Measurements from ENCODE around the gene COL7A1. TPM values are rescaled to one million over a fixed set of nuclear protein-coding genes. Genes with fewer than 3 reads are reported as not detected.

COL7A1 gene
- total RNA-seq, 1 experiment from 2014 or later: 8.1 TPM

DNA sequence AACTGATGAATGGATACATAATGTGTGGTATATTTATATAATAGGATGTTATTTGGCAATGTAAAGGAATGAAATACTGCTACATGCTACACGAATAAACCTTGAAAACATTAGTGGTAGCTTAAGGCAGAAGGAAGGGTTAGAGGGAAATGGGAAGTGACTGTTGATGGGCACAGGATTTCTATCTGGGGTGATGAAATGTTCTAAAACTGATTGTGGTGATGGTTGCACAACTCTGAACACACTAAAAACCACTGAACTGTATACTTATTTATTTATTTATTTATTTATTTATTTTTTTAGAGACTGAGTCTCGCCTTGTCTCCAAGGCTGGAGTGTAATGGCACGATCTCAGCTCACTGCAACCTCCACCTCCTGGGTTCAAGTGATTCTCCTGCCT is 66.4 kb downstream of the COL7A1 start:
- H3K27ac Mint-ChIP-seq: no peak overlapping the region
- POLR2A ChIA-PET: no interaction called here
- H3K36me3 Mint-ChIP-seq: peaks cover 62% of the 10 kb centered on the region
- TF ChIP-seq TEAD1 (CRISPR knock-in tag; IDR thresholded peaks at IDR 0.05) (no peak), ESRRA (CRISPR knock-in tag; IDR thresholded peaks at IDR 0.05; ENCODE audit: borderline replicate concordance) (no peak), TEAD4 (CRISPR knock-in tag; IDR thresholded peaks at IDR 0.05) (no peak), GRHL2 (CRISPR knock-in tag; IDR thresholded peaks at IDR 0.05; ENCODE audit: insufficient replicate concordance, severe bottlenecking) (no peak), RORB (CRISPR knock-in tag; IDR thresholded peaks at IDR 0.05) (no peak), ATF6 (CRISPR knock-in tag; IDR thresholded peaks at IDR 0.05) (no peak), GTF2I (CRISPR knock-in tag; conservative IDR thresholded peaks at IDR 0.05) (no peak), NR2C2 (CRISPR knock-in tag; IDR thresholded peaks at IDR 0.05) (no peak)
- TF ChIP-seq, protein P1, sequence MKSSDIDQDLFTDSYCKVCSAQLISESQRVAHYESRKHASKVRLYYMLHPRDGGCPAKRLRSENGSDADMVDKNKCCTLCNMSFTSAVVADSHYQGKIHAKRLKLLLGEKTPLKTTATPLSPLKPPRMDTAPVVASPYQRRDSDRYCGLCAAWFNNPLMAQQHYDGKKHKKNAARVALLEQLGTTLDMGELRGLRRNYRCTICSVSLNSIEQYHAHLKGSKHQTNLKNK (CRISPR knock-in tag; IDR thresholded peaks at IDR 0.05): no peak
- TF ChIP-seq, protein P2, sequence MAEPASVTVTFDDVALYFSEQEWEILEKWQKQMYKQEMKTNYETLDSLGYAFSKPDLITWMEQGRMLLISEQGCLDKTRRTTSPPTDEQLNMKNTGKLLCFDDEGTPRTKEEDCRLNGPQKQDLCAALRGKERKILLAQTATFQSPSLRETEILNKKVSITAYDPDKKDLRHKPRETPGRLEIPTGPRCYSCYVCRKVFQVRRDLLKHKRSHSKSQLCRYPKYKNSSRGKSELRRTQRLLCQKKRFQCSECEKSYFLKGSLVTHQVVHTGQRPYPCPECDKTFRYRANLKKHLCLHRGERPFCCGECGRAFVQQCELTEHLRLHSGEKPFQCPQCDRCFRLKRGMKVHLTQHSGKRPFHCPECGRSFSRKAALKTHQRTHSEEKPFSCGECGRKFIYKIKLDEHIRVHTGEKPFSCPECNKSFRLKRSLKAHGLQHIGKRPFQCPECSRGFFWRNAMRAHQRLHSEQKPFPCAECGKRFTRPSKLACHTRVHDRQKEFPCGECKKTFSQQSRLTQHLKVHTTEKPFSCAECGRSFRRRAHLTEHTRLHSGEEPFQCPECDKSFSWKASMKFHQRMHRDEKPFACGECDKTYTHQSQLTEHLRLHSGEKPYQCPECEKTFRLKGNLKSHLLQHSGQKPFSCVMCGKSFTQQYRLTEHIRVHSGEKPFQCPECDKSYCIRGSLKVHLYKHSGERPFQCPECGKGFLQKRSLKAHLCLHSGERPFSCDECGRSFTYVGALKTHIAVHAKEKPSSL (CRISPR knock-in tag; conservative IDR thresholded peaks at IDR 0.05): no peak
- no peak for DNase-seq (ENCODE audit: low spot score)
- H3K4me1 Mint-ChIP-seq: no peaks in the 10 kb centered on the region
- ATAC-seq: no peak
- H3K4me3 Mint-ChIP-seq: no peak overlapping the region
- no peaks in the 10 kb centered on the region for H3K27me3 Mint-ChIP-seq (ENCODE audit: low read depth)
- peaks cover 4% of the 10 kb centered on the region; the same call in 1 of the 2 replicates for H3K9me3 Mint-ChIP-seq
- CTCF ChIA-PET: interaction anchor here (1.0 kb wide), 1 partner anchor 93 kb away, joined by 4 read pairs; no protein-coding TSS in a partner anchor

GRCh38 chr3:48528048-48528447 is 67.1 kb downstream of the COL7A1 start:
- Mint-ChIP-seq H3K4me3 (no peak overlapping the region), H3K4me1 (no peaks in the 10 kb centered on the region), H3K27me3 (ENCODE audit: low read depth) (no peaks in the 10 kb centered on the region), H3K27ac (no peak overlapping the region), H3K9me3 (peaks cover 4% of the 10 kb centered on the region; the same call in 1 of the 2 replicates), H3K36me3 (peaks cover 61% of the 10 kb centered on the region)
- CTCF ChIA-PET: interaction anchor here (1.0 kb wide), 1 partner anchor 92 kb away, joined by 4 read pairs; no protein-coding TSS in a partner anchor
- no peak for DNase-seq (ENCODE audit: low spot score)
- POLR2A ChIA-PET: no interaction called here
- ATAC-seq: no peak
- TF ChIP-seq NFYB (CRISPR knock-in tag; conservative IDR thresholded peaks at IDR 0.05; ENCODE audit: low read depth) (no peak), ERG (CRISPR knock-in tag; IDR thresholded peaks at IDR 0.05) (no peak), JUN (CRISPR knock-in tag; IDR thresholded peaks at IDR 0.05) (no peak), FOXJ3 (CRISPR knock-in tag; IDR thresholded peaks at IDR 0.05; ENCODE audit: borderline replicate concordance) (no peak), FOXK1 (CRISPR knock-in tag; IDR thresholded peaks at IDR 0.05) (no peak)
- TF ChIP-seq, protein P3, sequence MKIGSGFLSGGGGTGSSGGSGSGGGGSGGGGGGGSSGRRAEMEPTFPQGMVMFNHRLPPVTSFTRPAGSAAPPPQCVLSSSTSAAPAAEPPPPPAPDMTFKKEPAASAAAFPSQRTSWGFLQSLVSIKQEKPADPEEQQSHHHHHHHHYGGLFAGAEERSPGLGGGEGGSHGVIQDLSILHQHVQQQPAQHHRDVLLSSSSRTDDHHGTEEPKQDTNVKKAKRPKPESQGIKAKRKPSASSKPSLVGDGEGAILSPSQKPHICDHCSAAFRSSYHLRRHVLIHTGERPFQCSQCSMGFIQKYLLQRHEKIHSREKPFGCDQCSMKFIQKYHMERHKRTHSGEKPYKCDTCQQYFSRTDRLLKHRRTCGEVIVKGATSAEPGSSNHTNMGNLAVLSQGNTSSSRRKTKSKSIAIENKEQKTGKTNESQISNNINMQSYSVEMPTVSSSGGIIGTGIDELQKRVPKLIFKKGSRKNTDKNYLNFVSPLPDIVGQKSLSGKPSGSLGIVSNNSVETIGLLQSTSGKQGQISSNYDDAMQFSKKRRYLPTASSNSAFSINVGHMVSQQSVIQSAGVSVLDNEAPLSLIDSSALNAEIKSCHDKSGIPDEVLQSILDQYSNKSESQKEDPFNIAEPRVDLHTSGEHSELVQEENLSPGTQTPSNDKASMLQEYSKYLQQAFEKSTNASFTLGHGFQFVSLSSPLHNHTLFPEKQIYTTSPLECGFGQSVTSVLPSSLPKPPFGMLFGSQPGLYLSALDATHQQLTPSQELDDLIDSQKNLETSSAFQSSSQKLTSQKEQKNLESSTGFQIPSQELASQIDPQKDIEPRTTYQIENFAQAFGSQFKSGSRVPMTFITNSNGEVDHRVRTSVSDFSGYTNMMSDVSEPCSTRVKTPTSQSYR (CRISPR knock-in tag; IDR thresholded peaks at IDR 0.05): no peak
- TF ChIP-seq, protein P4, sequence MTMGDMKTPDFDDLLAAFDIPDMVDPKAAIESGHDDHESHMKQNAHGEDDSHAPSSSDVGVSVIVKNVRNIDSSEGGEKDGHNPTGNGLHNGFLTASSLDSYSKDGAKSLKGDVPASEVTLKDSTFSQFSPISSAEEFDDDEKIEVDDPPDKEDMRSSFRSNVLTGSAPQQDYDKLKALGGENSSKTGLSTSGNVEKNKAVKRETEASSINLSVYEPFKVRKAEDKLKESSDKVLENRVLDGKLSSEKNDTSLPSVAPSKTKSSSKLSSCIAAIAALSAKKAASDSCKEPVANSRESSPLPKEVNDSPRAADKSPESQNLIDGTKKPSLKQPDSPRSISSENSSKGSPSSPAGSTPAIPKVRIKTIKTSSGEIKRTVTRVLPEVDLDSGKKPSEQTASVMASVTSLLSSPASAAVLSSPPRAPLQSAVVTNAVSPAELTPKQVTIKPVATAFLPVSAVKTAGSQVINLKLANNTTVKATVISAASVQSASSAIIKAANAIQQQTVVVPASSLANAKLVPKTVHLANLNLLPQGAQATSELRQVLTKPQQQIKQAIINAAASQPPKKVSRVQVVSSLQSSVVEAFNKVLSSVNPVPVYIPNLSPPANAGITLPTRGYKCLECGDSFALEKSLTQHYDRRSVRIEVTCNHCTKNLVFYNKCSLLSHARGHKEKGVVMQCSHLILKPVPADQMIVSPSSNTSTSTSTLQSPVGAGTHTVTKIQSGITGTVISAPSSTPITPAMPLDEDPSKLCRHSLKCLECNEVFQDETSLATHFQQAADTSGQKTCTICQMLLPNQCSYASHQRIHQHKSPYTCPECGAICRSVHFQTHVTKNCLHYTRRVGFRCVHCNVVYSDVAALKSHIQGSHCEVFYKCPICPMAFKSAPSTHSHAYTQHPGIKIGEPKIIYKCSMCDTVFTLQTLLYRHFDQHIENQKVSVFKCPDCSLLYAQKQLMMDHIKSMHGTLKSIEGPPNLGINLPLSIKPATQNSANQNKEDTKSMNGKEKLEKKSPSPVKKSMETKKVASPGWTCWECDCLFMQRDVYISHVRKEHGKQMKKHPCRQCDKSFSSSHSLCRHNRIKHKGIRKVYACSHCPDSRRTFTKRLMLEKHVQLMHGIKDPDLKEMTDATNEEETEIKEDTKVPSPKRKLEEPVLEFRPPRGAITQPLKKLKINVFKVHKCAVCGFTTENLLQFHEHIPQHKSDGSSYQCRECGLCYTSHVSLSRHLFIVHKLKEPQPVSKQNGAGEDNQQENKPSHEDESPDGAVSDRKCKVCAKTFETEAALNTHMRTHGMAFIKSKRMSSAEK (CRISPR knock-in tag; IDR thresholded peaks at IDR 0.05; ENCODE audit: borderline replicate concordance): no peak
- TF ChIP-seq, protein P5, sequence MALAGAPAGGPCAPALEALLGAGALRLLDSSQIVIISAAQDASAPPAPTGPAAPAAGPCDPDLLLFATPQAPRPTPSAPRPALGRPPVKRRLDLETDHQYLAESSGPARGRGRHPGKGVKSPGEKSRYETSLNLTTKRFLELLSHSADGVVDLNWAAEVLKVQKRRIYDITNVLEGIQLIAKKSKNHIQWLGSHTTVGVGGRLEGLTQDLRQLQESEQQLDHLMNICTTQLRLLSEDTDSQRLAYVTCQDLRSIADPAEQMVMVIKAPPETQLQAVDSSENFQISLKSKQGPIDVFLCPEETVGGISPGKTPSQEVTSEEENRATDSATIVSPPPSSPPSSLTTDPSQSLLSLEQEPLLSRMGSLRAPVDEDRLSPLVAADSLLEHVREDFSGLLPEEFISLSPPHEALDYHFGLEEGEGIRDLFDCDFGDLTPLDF (CRISPR knock-in tag; IDR thresholded peaks at IDR 0.05): no peak
